Activated CD8-positive, alpha-beta memory T cell treated with anti-CD3 and anti-CD28 coated beads, Interleukin-2, amount 50 U/mL, for 1 hour (primary cell): ENCODE results near the gene CTAGE1.

Source experiments
- DNase-seq: peaks from one replicate; pipeline ENCODE4 v3.0.0-alpha.2; 2020; ENCODE audit errors: extremely low read depth

CTAGE1 gene

DNA sequence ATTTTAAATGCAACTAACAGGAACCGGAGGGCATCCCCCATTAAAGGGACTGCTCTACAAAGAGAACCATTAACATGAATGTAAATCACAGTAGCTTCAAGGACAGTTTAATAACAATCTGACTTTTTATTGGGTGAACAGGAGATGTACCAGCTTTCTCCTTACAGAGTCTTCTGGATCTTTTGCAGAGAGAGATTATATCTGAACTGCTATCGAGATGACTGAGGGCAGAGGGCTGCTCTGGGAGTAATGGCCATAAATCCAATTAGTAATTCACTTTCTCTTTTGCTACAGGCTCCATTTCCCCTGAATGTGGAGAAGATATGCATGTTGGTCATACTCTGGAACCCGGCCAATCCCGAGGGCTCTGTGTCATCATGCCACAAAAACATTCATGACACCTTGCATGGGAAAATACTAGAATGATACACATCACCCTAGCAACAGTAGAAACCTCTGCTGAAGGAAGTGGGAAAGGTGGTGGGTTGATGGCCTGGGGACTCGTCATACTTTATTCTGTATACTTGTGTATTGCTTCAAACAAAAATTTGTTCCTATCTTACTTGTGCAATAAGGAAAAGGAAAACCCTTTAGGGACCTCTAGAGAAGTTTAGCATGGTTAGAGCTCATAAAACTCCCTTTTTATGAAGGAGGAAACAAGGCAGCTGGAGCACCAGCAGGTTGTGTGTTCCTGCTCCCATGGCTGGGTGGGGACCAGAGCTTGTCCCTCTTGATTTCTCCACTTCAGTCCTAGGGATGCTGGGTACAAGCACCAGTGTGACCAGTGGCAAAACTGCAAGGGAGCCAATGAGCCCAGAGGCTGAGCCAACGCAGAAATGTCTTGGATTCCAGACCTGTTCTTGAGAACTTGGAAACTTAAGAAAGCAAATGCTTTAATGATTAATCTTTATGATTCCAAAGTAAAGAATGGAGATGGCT, 26.0 kb downstream of the CTAGE1 start:
- DNase-seq = peak; percentile 36

GRCh38 chr18:22387787-22388186, 29.9 kb downstream of the CTAGE1 start:
- DNase-seq = no peak

- DNase-seq = no peak
Measured at GRCh38 chr18:22387364-22387763, 30.4 kb downstream of the CTAGE1 start.

DNA sequence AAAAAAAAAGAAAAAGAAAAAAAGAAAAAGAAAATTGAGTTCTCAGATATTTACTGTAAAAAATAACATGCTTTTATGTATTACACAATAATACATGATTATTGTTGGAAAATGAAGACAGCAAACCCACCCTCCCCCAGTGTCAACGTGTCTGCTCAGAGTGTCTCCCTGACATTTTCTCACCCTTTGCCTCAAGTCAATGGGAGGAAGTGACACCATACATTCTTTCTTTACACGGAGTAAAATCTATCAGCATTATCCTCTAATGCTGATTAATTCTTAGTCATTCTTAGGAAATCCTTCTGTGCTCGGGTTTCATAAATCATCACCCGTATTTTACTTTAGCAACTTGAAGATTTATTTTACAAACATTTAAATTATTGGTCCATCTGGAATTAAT, 32.0 kb downstream of the CTAGE1 start:
- no peak for DNase-seq

- DNase-seq = no peak
Measured at GRCh38 chr18:22378672-22379282, 38.9 kb downstream of the CTAGE1 start.

DNA sequence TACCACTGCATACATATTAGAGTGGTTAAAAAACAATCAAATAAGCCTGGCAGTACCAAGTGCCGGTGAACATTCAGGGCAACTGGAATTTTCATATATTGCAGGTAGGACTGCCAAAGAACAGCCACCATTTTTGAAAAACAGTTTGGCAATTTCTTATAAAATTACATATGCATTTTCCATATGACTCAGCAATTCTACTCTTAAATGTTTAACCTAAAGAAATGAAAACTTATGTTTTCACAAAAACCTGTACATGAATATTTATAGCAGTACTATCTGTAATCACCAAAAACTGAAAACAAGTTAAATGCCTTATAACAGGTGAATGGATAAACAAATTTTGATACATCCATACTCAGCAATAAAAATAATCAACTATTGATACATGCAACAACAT, 39.9 kb downstream of the CTAGE1 start:
- DNase-seq = no peak

DNA sequence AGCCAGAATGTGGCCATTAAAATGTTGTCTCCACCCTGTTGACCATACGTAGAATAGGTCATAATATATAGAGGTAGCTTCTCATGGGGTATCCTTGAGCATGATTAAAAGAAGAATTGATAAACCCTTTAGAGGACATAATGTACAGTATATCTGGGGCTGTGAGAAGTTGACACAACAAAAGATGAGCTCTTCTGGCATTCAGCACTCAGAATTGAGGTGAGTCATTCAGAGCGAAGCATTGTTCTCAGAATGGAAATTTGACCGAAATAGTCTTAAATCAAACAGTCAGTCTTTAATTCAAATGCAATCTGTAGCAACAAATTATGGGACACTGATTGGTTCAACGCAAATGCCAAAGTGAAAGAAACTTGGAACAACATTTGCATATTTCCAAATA, 47.3 kb downstream of the CTAGE1 start:
- DNase-seq = no peak

DNA sequence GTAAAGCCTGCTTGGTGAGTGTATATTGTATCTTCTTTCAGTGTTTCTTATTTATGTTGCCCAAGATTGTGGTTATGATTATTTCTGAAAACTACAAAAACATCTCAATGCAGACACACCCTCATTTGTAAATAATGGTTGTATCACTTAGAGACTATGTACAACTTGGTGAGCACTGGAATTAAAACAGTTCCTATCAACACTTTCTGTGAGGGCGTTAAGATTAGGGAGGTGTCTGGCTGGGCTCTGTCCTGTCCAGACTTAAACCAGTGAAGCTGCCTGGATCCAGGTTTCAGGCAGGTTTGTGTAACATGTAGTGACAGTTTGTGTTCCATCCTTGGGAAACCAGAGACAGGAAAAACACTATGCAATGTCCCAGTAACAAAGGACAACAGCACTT, 49.7 kb downstream of the CTAGE1 start:
- no peak for DNase-seq

DNA sequence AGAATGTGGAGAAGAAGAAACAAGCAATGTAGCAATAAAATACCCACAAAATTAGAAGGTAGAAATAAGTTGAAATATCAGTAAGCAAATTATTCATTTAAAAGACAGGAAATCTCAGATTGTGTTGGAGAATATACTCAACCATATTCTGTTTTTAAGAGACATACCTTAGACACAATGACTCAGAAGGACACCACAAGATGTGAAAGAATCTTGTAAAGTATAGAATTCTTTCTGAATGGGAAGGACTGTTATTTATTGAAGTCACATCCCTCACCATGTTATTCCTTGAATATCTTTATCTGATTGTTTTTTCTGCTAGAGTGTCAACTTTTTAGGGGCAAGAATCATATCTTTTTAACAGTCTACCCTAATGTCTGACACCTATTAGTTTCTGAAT, 50.4 kb downstream of the CTAGE1 start:
- DNase-seq = no peak

GRCh38 chr18:22363867-22364463, 53.8 kb downstream of the CTAGE1 start:
- no peak for DNase-seq
